WI38 (cell line): ENCODE measurements around the gene TRIM45.

Source experiments
- H3K4me3 ChIP-seq: 2 replicates; pipeline ENCODE4 v1.5.1; 2011; ENCODE audit warnings: low read depth, mild to moderate bottlenecking, control low read depth, low read length
- TF ChIP-seq, protein P1 (sequence below): IDR thresholded peaks from 2 replicates; pipeline ENCODE4 v1.5.1; 2012; ENCODE audit warnings: low read depth, mild to moderate bottlenecking, control low read depth, low read length

TRIM45 gene

DNA sequence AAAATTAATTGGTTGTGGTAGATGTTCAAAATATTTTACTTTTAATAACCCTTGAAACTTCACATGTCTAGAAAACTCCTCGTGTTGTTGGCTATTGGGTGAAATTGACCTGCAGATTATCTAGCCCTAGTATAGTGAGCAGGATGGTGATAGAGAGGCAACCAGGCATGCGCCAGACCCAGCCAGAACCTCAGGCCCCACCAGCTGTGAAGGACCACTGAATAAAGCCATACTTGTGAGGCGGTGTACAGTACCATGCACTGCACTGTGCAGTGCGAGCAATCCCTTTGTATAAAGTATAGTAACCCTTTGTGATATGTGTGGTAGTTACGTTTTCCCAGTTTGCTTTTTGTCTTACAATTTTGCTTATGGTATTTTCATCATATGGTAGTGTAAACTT is 53.0 kb downstream of the TRIM45 start:
- TF ChIP-seq, protein P1, sequence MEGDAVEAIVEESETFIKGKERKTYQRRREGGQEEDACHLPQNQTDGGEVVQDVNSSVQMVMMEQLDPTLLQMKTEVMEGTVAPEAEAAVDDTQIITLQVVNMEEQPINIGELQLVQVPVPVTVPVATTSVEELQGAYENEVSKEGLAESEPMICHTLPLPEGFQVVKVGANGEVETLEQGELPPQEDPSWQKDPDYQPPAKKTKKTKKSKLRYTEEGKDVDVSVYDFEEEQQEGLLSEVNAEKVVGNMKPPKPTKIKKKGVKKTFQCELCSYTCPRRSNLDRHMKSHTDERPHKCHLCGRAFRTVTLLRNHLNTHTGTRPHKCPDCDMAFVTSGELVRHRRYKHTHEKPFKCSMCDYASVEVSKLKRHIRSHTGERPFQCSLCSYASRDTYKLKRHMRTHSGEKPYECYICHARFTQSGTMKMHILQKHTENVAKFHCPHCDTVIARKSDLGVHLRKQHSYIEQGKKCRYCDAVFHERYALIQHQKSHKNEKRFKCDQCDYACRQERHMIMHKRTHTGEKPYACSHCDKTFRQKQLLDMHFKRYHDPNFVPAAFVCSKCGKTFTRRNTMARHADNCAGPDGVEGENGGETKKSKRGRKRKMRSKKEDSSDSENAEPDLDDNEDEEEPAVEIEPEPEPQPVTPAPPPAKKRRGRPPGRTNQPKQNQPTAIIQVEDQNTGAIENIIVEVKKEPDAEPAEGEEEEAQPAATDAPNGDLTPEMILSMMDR, result no peak
- no peak overlapping the region for H3K4me3 ChIP-seq

DNA sequence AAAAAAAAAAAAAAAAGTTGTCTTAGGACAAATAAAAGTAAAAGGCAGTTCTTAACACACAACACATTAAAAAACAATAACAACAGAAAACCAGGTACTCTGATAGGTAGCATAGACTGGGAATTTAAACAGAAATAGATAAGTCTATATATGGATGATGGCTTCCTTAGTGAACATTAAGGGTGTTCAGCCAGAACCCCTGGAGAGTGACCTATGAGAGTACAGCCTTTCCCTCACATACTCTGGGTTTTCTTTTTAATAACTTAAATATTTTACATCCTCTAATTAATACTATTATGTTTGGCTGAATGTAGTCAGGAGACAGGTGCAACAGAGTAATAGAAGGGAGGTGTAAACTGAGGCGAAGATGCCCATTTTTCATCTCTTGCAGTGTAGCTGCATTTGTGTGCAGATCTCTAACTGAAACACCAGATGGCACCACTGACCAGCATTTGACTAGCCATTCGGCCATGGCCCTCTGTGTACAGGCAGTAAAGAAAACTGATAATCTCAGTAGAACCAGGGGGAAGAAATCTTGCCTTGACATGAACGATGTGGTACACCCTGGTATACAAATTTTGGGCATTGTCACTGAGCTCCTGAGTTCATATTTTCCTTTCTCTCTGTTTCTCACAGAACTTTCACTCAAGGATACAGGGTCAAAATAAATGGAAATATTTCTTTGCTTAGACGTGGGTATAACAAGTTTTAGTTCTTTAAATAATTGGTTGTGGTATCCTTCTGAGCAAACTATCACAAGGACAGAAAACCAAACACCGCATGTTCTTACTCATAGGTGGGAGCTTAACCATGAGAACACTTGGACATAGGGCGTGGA is 53.8 kb downstream of the TRIM45 start:
- TF ChIP-seq, protein P1, result peak; percentile 68
- no peak overlapping the region for H3K4me3 ChIP-seq

DNA sequence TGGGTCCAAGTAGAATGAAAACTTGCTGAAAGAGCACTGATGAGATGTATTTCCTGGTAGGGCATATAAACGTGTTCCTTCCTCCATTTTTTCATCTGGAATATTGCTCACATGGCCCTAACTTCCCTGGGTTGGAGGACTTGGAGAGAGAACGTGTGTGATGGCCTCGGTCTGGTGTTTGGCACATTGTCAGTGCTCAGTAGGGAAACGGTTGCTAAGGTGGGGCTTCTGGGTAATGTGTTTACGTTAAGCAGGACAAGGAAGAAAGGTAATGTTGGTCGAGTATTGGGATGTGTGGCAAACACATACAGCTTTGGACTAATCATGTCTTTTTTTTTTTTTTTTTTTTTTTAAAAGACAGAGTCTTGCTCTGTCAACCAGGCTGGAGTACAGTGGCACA is 55.2 kb downstream of the TRIM45 start:
- TF ChIP-seq, protein P1, result no peak

DNA sequence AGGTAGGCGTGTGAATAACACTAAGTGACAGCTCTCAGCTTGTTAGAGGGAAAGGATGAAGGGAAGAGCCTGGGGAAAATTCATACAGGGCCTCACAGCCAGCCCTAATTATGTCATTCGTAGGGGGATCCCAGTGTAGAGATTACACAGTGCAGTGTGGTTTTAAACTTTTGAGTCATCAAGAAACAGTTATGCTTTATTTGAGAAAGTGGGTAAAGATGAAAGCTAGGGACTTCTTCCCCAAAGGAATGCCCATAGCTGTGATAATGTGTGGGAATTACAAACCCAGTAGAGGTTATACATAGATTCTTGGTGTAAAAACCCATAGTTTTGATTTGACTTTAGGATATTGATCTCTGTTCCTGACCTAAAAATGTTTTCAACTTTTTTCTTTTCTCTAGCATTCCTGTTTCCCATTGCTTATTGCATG is 59.5 kb downstream of the TRIM45 start:
- H3K4me3 ChIP-seq, result no peak overlapping the region
- TF ChIP-seq, protein P1, result no peak

More for the DNA sequence above, 55.2 kb downstream of the TRIM45 start:
- no peak overlapping the region for H3K4me3 ChIP-seq
